HepG2 (cell line): ENCODE data around the gene THUMPD2. TPM values are rescaled to one million over a fixed set of nuclear protein-coding genes. Genes with fewer than 3 reads are reported as not detected.

Experiments used
- ATAC-seq: fragments of 200-7000 bp; cut with Tn5 transposase; 3 replicates; pipeline ENCODE4 v1.9.1; 2020; ENCODE audit warnings: mild to moderate bottlenecking, moderate library complexity
- BruUV-seq: library from RNA; stranded (reverse); fragments of 400-500 nt; replicated peaks from 2 replicates; lab custom pipeline; 2021; lab: Mats Ljungman, UMichigan
- CTCF ChIA-PET: fragments of 300-600 bp; formaldehyde crosslinking; extraction: SDS; loops from one replicate; lab custom pipeline; 2021; ENCODE audit warnings: low total read pairs, inconsistent platforms, low intra/inter-chr PET ratio; lab: Yijun Ruan, JAX
- POLR2A ChIA-PET: fragments of 350-600 bp; sonication (Branson Sonifier 250); formaldehyde crosslinking; loops from one replicate; lab custom pipeline; 2020; ENCODE audit warnings: antibody characterized with exemption, inconsistent platforms; lab: Yijun Ruan, JAX
- DNase-seq: peaks from one replicate; pipeline ENCODE4 v3.0.0-alpha.2; 2015; ENCODE audit warnings: low spot score
- FAIRE-seq: peaks from 3 replicates; lab custom pipeline; 2011; peaks lifted over from hg19 to GRCh38; lab: Jason Lieb, UNC
- H2AFZ ChIP-seq: one replicate; pipeline ENCODE4 v1.6.1; 2011; ENCODE audit warnings: low read length, inconsistent platforms
- H3K27ac ChIP-seq: fragments of 300-600 bp; 3 replicates; pipeline ENCODE4 v1.8.0; 2011; ENCODE audit warnings: mixed run types, mild to moderate bottlenecking, mixed read lengths, low read length, inconsistent platforms; ENCODE audit not compliant: insufficient read depth; ENCODE audit errors: extremely low read length
- H3K27me3 ChIP-seq, 2 experiments: fragments of 200-600 bp in 1 of 2; 2 replicates in 1 of 2; 3 replicates in 1 of 2; pipeline versions ENCODE4 v1.6.0 to v1.8.0; 2011; ENCODE audit warnings: low read length in 2 of 2, mild to moderate bottlenecking in 2 of 2, moderate library complexity in 2 of 2, inconsistent platforms in 1 of 2; ENCODE audit not compliant: insufficient read depth in 2 of 2, control insufficient read depth in 1 of 2
- H3K36me3 ChIP-seq, 2 experiments: fragments of 200-600 bp in 1 of 2; replicated peaks in 1 of 2; 2 replicates in 1 of 2; 3 replicates in 1 of 2; pipeline versions ENCODE4 v1.5.1 to v1.8.0; 2011; ENCODE audit warnings: low read length in 2 of 2, inconsistent platforms in 1 of 2; ENCODE audit not compliant: insufficient read depth in 2 of 2, control insufficient read depth in 1 of 2
- H3K4me1 ChIP-seq: 2 replicates; pipeline ENCODE4 v1.5.1; 2012; ENCODE audit warnings: low read length, inconsistent platforms; ENCODE audit not compliant: insufficient read depth
- H3K4me2 ChIP-seq: 2 replicates; pipeline ENCODE4 v1.6.0; 2011; ENCODE audit warnings: low read depth, low read length, inconsistent platforms
- H3K4me3 ChIP-seq, 3 experiments: fragments of 200-600 bp in 1 of 3; sonication (generic), shearing (Covaris generic) in 1 of 3; replicated peaks in 1 of 3; 2 replicates each; pipeline ENCODE4 v1.5.1; 2011 to 2016; ENCODE audit warnings: low read length in 3 of 3, inconsistent platforms in 2 of 3, low read depth in 2 of 3, mild to moderate bottlenecking in 2 of 3, control low read depth in 1 of 3, mixed read lengths in 1 of 3; ENCODE audit not compliant: insufficient read depth in 1 of 3
- H3K79me2 ChIP-seq: one replicate; pipeline ENCODE4 v1.6.1; 2011; ENCODE audit warnings: low read length, inconsistent platforms; ENCODE audit not compliant: insufficient read depth
- H3K9ac ChIP-seq: 2 replicates; pipeline ENCODE4 v1.6.0; 2011; ENCODE audit warnings: mild to moderate bottlenecking, low read depth, low read length, inconsistent platforms; ENCODE audit not compliant: insufficient read depth
- H3K9me3 ChIP-seq: 2 replicates; pipeline ENCODE4 v1.5.1; 2012; ENCODE audit warnings: mild to moderate bottlenecking, low read length
- H4K20me1 ChIP-seq: 2 replicates; pipeline ENCODE4 v1.6.0; 2011; ENCODE audit warnings: inconsistent platforms, mild to moderate bottlenecking, low read length, moderate library complexity; ENCODE audit not compliant: insufficient read depth
- BRD4 ChIP-seq: sonication (generic); formaldehyde crosslinking; IDR thresholded peaks from 2 replicates; pipeline ENCODE4 v1.4.0; 2020; ENCODE audit warnings: missing genetic modification reagents
- CCDC6 ChIP-seq: sonication (generic); formaldehyde crosslinking; IDR thresholded peaks from 2 replicates; pipeline ENCODE4 v1.8.1; 2022; ENCODE audit warnings: mild to moderate bottlenecking, missing genetic modification reagents, moderate library complexity
- ELF3 ChIP-seq: IDR thresholded peaks from 2 replicates; pipeline ENCODE4 v1.6.1; 2016; ENCODE audit warnings: missing genetic modification reagents, missing compliant biosample characterization
- FOXJ3 ChIP-seq: sonication (generic); formaldehyde crosslinking; IDR thresholded peaks from 2 replicates; pipeline ENCODE4 v1.4.0; 2020; ENCODE audit warnings: missing genetic modification reagents, mild to moderate bottlenecking, borderline replicate concordance
- KDM2A ChIP-seq: sonication (generic); formaldehyde crosslinking; IDR thresholded peaks from 2 replicates; pipeline ENCODE4 v1.4.0; 2020; ENCODE audit warnings: low read depth, missing genetic modification reagents, borderline replicate concordance
- LCORL ChIP-seq, 2 experiments: fragments of 450-650 bp in 1 of 2; sonication (generic) in 1 of 2; formaldehyde crosslinking in 1 of 2; IDR thresholded peaks; 2 replicates each; pipeline versions ENCODE4 v1.5.0 to v1.6.1; 2017 to 2020; ENCODE audit warnings: antibody characterized with exemption in 1 of 2, missing genetic modification reagents in 1 of 2
- SIN3B ChIP-seq: fragments of 150-350 bp; IDR thresholded peaks from 2 replicates; pipeline ENCODE4 v1.6.1; 2014; ENCODE audit warnings: low read length
- SP1 ChIP-seq, 2 experiments: fragments of 450-650 bp in 1 of 2; sonication (generic) in 1 of 2; formaldehyde crosslinking in 1 of 2; IDR thresholded peaks; 2 replicates each; pipeline versions ENCODE4 v1.4.0 to v1.6.1; 2016 to 2020; ENCODE audit warnings: missing genetic modification reagents in 1 of 2
- ZFAT ChIP-seq: sonication (generic); formaldehyde crosslinking; conservative IDR thresholded peaks from 2 replicates; pipeline ENCODE4 v1.8.1; 2023; ENCODE audit warnings: missing genetic modification reagents, inconsistent platforms
- ZNF205 ChIP-seq: IDR thresholded peaks from 2 replicates; pipeline ENCODE4 v1.6.1; 2018; ENCODE audit warnings: missing biosample characterization, missing genetic modification reagents
- WGBS: methylation state at CpG from one replicate; pipeline ENCODE4 v1.1.6; 2017; ENCODE audit warnings: low lambda C conversion rate; 5-methylcytosine and 5-hydroxymethylcytosine counted together
- in situ Hi-C: cut with HindIII; loops from 2 replicates; pipeline ENCODE4 v1.10.0; 2017; ENCODE audit warnings: low pct_unique_long_range_greater_than_20kb; ENCODE audit not compliant: extremely low pct_ligation_motif_present
- intact Hi-C: fragments of 100-400 bp; cut with micrococcal nuclease; formaldehyde crosslinking; loops from one replicate; pipeline ENCODE4 v1.10.0; 2022; ENCODE audit not compliant: unreplicated experiment
- polyA plus RNA-seq, 8 experiments: library from polyadenylated mRNA; depleted of rRNA in 3 of 8; stranded (reverse) in 7 of 8; unstranded in 1 of 8; fragments of >200 nt; fragmentation: Illumina TruSeq in 4 of 8; extraction: Trizol in 4 of 8; gene quantifications; 2 replicates each; pipeline versions ENCODE4 v1.2.1 to v1.2.3, GENCODE V29; 2011 to 2016; ENCODE audit warnings: low read depth in 4 of 8, missing spikeins in 1 of 8, mixed read lengths in 1 of 8; ENCODE audit not compliant: insufficient read depth in 1 of 8
- total RNA-seq, 5 experiments: library from RNA; depleted of rRNA; stranded (reverse); fragments of >200 nt; fragmentation: Illumina TruSeq; extraction: Trizol; gene quantifications; 2 replicates each; pipeline ENCODE4 v1.2.3, GENCODE V29; 2016; ENCODE audit warnings: low read depth in 1 of 5
- TF ChIP-seq, protein P1 (sequence below): sonication (generic); formaldehyde crosslinking; IDR thresholded peaks from 2 replicates; pipeline ENCODE4 v1.4.0; 2020; ENCODE audit warnings: missing genetic modification reagents; ENCODE audit errors: not compliant biosample characterization
- TF ChIP-seq, protein P2 (sequence below): sonication (generic); formaldehyde crosslinking; IDR thresholded peaks from 2 replicates; pipeline ENCODE4 v1.5.0; 2020; ENCODE audit warnings: missing genetic modification reagents, mild to moderate bottlenecking, borderline replicate concordance
- TF ChIP-seq, protein P3 (sequence below): IDR thresholded peaks from 2 replicates; pipeline ENCODE4 v1.6.1; 2016; ENCODE audit warnings: control low read depth
- TF ChIP-seq, protein P4 (sequence below): sonication (generic); formaldehyde crosslinking; IDR thresholded peaks from 2 replicates; pipeline ENCODE4 v1.4.0; 2020; ENCODE audit warnings: low read depth, mild to moderate bottlenecking, missing genetic modification reagents

Gene THUMPD2
- total and polyA plus RNA-seq, 2 of the 13 experiments (the other 11 are each of a cell fraction or from before 2014, with no cell fraction given), result 11.8 to 15.6 TPM

DNA sequence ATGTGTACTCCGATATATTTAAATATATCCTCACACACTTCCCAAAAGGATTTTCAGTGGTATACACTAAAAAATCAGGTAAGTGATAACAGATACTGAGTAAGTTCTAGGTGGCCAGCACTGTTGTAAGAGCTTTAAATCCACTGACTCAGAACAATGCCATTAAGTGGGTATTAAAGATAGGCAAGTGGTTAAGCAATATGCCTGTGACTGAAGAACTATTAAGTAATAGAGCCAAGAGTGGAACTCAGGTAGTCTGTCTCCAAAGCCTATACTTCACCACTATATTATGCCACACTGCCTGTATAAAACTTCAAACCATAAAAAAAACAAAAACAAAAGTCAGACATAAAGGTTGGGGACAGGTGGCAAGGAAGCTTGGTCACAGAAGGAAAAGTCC, 37.2 kb downstream of the THUMPD2 start (continued):
- TF ChIP-seq, protein P1, sequence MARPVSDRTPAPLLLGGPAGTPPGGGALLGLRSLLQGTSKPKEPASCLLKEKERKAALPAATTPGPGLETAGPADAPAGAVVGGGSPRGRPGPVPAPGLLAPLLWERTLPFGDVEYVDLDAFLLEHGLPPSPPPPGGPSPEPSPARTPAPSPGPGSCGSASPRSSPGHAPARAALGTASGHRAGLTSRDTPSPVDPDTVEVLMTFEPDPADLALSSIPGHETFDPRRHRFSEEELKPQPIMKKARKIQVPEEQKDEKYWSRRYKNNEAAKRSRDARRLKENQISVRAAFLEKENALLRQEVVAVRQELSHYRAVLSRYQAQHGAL (CRISPR knock-in tag), result no peak
- TF ChIP-seq SP1 (IDR thresholded peaks at IDR 0.05) (no peak), SP1 (CRISPR knock-in tag; IDR thresholded peaks at IDR 0.05) (no peak), LCORL (IDR thresholded peaks at IDR 0.05) (no peak), LCORL (CRISPR knock-in tag; IDR thresholded peaks at IDR 0.05) (no peak), ZNF205 (CRISPR knock-in tag) (no peak)
- TF ChIP-seq, protein P2, sequence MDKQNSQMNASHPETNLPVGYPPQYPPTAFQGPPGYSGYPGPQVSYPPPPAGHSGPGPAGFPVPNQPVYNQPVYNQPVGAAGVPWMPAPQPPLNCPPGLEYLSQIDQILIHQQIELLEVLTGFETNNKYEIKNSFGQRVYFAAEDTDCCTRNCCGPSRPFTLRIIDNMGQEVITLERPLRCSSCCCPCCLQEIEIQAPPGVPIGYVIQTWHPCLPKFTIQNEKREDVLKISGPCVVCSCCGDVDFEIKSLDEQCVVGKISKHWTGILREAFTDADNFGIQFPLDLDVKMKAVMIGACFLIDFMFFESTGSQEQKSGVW (CRISPR knock-in tag), result no peak

DNA sequence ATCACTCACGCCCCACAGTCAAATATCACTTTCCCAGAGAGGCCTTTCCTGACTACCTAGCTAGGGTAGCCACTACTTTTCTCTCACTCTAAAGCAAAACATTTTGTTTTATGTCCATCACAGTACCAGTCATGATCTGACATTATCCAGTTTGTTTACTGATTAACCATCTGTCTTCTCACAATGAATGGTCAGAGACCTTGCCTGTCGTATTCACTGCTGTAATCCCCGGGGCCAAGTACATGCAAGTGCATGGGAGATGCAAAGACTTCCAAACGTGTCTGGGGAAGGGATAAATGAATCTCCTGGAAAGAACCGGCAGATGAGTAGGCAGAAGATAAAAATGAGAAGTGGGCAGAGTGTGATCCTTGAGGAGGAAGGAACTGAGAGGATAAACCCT, 39.7 kb downstream of the THUMPD2 start:
- H2AFZ ChIP-seq, result no peak overlapping the region
- no peaks in the 10 kb centered on the region for H3K27me3 ChIP-seq
- FAIRE-seq (no peak), ATAC-seq (no peak), DNase-seq (no peak)
- H3K79me2 ChIP-seq, result no peaks in the 10 kb centered on the region
- no peaks in the 10 kb centered on the region for H4K20me1 ChIP-seq
- POLR2A ChIA-PET, result no interaction called here
- CTCF ChIA-PET, result no interaction called here
- H3K4me2 ChIP-seq, result no peak overlapping the region
- H3K9me3 ChIP-seq, result no peaks in the 10 kb centered on the region
- intact Hi-C loops, result no loop called here
- H3K4me1 ChIP-seq, result no peaks in the 10 kb centered on the region
- BruUV-seq, result no TSS peak
- H3K9ac ChIP-seq, result no peak overlapping the region
- peaks cover 29 to 82% of the 10 kb centered on the region in 2 experiments for H3K36me3 ChIP-seq
- in situ Hi-C loops, result no loop called here
- 90% methylated on average over 5 of the region's 5 CpGs for WGBS
- H3K4me3 ChIP-seq, result no peak overlapping the region
- no peak overlapping the region for H3K27ac ChIP-seq
- no peak for TF ChIP-seq ELF3 (CRISPR knock-in tag)
- TF ChIP-seq, protein P3, sequence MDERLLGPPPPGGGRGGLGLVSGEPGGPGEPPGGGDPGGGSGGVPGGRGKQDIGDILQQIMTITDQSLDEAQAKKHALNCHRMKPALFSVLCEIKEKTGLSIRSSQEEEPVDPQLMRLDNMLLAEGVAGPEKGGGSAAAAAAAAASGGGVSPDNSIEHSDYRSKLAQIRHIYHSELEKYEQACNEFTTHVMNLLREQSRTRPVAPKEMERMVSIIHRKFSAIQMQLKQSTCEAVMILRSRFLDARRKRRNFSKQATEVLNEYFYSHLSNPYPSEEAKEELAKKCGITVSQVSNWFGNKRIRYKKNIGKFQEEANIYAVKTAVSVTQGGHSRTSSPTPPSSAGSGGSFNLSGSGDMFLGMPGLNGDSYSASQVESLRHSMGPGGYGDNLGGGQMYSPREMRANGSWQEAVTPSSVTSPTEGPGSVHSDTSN (CRISPR knock-in tag), result no peak
- TF ChIP-seq, protein P4, sequence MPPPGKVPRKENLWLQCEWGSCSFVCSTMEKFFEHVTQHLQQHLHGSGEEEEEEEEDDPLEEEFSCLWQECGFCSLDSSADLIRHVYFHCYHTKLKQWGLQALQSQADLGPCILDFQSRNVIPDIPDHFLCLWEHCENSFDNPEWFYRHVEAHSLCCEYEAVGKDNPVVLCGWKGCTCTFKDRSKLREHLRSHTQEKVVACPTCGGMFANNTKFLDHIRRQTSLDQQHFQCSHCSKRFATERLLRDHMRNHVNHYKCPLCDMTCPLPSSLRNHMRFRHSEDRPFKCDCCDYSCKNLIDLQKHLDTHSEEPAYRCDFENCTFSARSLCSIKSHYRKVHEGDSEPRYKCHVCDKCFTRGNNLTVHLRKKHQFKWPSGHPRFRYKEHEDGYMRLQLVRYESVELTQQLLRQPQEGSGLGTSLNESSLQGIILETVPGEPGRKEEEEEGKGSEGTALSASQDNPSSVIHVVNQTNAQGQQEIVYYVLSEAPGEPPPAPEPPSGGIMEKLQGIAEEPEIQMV (CRISPR knock-in tag), result no peak
- TF ChIP-seq SIN3B, result no peak
- TF ChIP-seq FOXJ3 (CRISPR knock-in tag), result no peak
- no peak for TF ChIP-seq KDM2A
- TF ChIP-seq CCDC6 (CRISPR knock-in tag), result no peak
- TF ChIP-seq BRD4 (CRISPR knock-in tag), result no peak
- no peak for TF ChIP-seq ZFAT
